Chondrocyte (in vitro differentiated cells): ENCODE data around the gene FNDC5. TPM values are rescaled to one million over a fixed set of nuclear protein-coding genes. Genes with fewer than 3 reads are reported as not detected.

Experiments
- DNase-seq: peaks from one replicate; pipeline ENCODE4 v3.0.0; 2021; ENCODE audit warnings: mixed read lengths, low spot score
- H3K27ac Mint-ChIP-seq: one replicate; pipeline ENCODE4 v1.8.0; 2021; ENCODE audit warnings: mild to moderate bottlenecking, moderate library complexity, mixed read lengths; ENCODE audit not compliant: unreplicated experiment
- H3K27me3 Mint-ChIP-seq: 2 replicates; pipeline ENCODE4 v1.8.0; 2021; ENCODE audit warnings: low read depth, mixed read lengths
- H3K36me3 Mint-ChIP-seq: 2 replicates; pipeline ENCODE4 v1.8.0; 2021; ENCODE audit warnings: low read depth, mixed read lengths
- H3K4me1 Mint-ChIP-seq: 2 replicates; pipeline ENCODE4 v1.8.0; 2021; ENCODE audit warnings: low read depth, mild to moderate bottlenecking, mixed read lengths
- H3K4me3 Mint-ChIP-seq: one replicate; pipeline ENCODE4 v1.8.0; 2021; ENCODE audit warnings: mild to moderate bottlenecking, moderate library complexity, mixed read lengths; ENCODE audit not compliant: unreplicated experiment
- H3K9me3 Mint-ChIP-seq: 2 replicates; pipeline ENCODE4 v1.8.0; 2021; ENCODE audit warnings: low read depth, mixed read lengths
- CTCF ChIP-seq: fragments of 200-600 bp; sonication (generic); IDR thresholded peaks from 2 replicates; pipeline ENCODE4 v1.5.0; 2021; ENCODE audit warnings: antibody characterized with exemption, mild to moderate bottlenecking, moderate library complexity
- total RNA-seq: library from RNA; stranded (reverse); gene quantifications from 3 replicates; pipeline ENCODE4 v1.2.1, GENCODE V29; 2021

Gene FNDC5
- total RNA-seq, 1 donor from 2014 or later = 4.0 TPM

DNA sequence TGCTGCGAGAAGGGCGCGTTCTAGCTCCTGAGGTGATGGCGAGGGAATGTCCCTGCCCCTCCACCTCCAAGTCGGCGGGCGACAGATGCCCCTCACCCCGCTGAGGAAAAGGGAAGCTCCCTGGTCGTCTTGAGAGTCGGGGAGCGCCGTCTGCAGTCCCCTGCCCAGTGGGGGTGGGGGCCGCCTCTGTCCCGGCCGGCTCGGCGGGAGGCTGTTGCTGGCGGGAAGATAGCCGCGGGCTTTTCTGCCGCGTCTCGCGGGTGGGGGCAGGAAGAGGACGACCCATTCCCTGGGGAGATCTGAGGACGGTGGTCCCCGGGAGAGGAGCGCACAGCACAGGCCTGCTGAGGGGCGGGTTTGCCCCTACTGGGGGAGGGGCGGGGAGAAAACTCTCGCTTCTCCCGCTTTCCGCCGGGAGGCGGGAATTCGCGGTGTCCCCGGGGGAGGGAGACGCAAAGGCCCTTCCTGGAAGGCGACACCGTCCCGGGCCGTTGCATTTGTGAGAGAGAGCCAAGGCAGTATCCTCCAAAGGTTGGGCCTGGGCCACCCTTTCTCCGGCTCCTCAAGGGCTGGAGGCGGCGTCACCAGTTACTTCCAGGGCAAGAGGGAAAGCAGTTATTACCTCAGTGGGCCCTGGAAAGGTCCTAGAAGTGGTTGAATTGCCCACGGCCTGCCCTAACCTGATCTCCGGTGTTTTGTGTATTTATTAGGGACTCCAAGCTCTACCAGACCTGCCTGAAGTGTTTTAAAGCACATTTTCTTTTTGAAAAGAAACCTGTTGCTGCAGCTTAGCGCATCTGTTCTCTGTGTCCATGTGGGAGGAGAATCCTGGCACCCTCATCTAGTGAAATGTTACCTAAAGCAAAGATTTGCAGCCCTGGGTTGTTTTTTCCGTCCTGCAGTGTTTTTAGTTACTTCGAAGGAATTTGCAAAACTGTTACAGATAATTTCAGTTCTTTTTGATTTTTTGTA, 52.6 kb downstream of the FNDC5 start:
- Mint-ChIP-seq H3K4me1 (peaks cover 42% of the 10 kb centered on the region), H3K27ac (peak overlapping the region; percentile 100), H3K9me3 (no peaks in the 10 kb centered on the region), H3K4me3 (peak overlapping the region; percentile 98), H3K36me3 (peaks cover 7% of the 10 kb centered on the region), H3K27me3 (no peaks in the 10 kb centered on the region)
- peak; percentile 40 for TF ChIP-seq CTCF
- DNase-seq = no peak

- H3K9me3 Mint-ChIP-seq = no peaks in the 10 kb centered on the region
- no peaks in the 10 kb centered on the region for H3K27me3 Mint-ChIP-seq
- H3K36me3 Mint-ChIP-seq = peaks cover 7% of the 10 kb centered on the region
- peak within 1 kb of the TSS; percentile 98 for H3K4me3 Mint-ChIP-seq
- TF ChIP-seq CTCF = no peak
- peak within 1 kb of the TSS; percentile 100 for H3K27ac Mint-ChIP-seq
- H3K4me1 Mint-ChIP-seq = peaks cover 49% of the 10 kb centered on the region
- DNase-seq = peak; percentile 100
These were observed 53.4 kb downstream of the FNDC5 start, which contains the start of the genes S100PBP and YARS1 for GRCh38 chr1:32817159-32817814. S100PBP (plus strand) TSS chr1:32817653; CDS start chr1:32826100, 8,447 bp downstream. YARS1 (minus strand) TSS chr1:32817358; CDS start chr1:32817244, 114 bp downstream.

DNA sequence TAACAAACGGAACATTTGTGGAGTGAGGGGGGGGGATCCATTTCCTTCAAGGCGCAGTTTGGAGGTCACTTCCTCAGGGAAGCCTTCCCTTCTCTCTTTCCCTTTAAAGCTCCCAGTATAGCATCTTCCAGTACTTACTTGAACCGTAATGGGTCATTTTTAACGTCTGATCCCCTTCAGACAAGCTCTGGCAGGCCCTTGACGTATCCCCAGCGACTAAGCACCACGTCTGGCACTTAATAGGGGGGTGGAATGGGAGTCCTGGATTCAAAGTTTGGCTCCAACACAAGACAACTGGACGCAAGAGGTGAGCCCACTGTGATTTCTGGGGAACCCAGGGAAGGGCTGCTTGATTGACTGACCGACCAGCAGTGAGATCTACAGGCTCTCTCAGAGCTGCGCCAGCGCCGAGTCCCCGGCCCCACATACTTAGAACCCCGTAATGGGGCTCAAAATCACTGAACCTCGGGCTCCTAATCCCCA, 54.0 kb downstream of the FNDC5 start:
- Mint-ChIP-seq H3K4me3 (peak overlapping the region; percentile 98), H3K27me3 (no peaks in the 10 kb centered on the region), H3K4me1 (peaks cover 54% of the 10 kb centered on the region), H3K9me3 (no peaks in the 10 kb centered on the region), H3K27ac (peak overlapping the region; percentile 100), H3K36me3 (peaks cover 7% of the 10 kb centered on the region)
- DNase-seq = no peak
- TF ChIP-seq CTCF = no peak

- peaks cover 73% of the 10 kb centered on the region for H3K4me1 Mint-ChIP-seq
- peaks cover 11% of the 10 kb centered on the region for H3K36me3 Mint-ChIP-seq
- TF ChIP-seq CTCF = no peak
- DNase-seq = no peak
- no peaks in the 10 kb centered on the region for H3K27me3 Mint-ChIP-seq
- H3K4me3 Mint-ChIP-seq = peak overlapping the region; percentile 37
- peak overlapping the region; percentile 86 for H3K27ac Mint-ChIP-seq
- no peaks in the 10 kb centered on the region for H3K9me3 Mint-ChIP-seq
These were observed 56.6 kb downstream of the FNDC5 start for GRCh38 chr1:32813941-32814739.

Other genes with a start within 250 kb of the FNDC5 start
- 30.0 to 41.1 TPM (median 36.7 TPM) in 3 replicates for gene ZBTB8OS, start 220.4 kb downstream of the FNDC5 start, total RNA-seq
- gene RBBP4, start 219.7 kb downstream of the FNDC5 start, total RNA-seq = 155 to 194 TPM (median 156 TPM) in 3 replicates
- 66.8 to 72.5 TPM (median 71.8 TPM) in 3 replicates for gene SYNC, start 168.1 kb downstream of the FNDC5 start, total RNA-seq
- 52.2 to 160 TPM (median 147 TPM) in 3 replicates for gene YARS1, start 53.6 kb downstream of the FNDC5 start, total RNA-seq
- 39.6 to 55.8 TPM (median 40.5 TPM) in 3 replicates for gene S100PBP, start 53.3 kb downstream of the FNDC5 start, total RNA-seq
- 0.54 TPM in 1 of 3 replicates, not detected in the others for gene HPCA, start 15.6 kb upstream of the FNDC5 start, total RNA-seq
- gene TMEM54, start 30.5 kb upstream of the FNDC5 start, total RNA-seq = 14.6 to 23.7 TPM (median 21.1 TPM) in 3 replicates
- 15.5 to 17.6 TPM (median 17.4 TPM) in 3 replicates for gene RNF19B, start 93.9 kb upstream of the FNDC5 start, total RNA-seq
- gene AK2, start 166.0 kb upstream of the FNDC5 start, total RNA-seq = 86.1 to 98.9 TPM (median 94.9 TPM) in 3 replicates
- gene AZIN2, start 210.2 kb upstream of the FNDC5 start, total RNA-seq = 3.5 to 12.4 TPM (median 5.8 TPM) in 3 replicates